ENCODE data around the gene ELOVL5.

ELOVL5 gene

GRCh38 chr6:53375847-53376246 lies 27.1 kb upstream of the ELOVL5 start:
- Histone ChIP-seq H3K79me1 (replicated peaks; ENCODE audit: low read length, poor library complexity, severe bottlenecking) (no peaks in the 10 kb centered on the region), H3K4me1 (ENCODE audit: control insufficient read depth, insufficient read depth, low read depth, low read length) (peaks cover 4% of the 10 kb centered on the region), H3K4me2 (ENCODE audit: low read length, poor library complexity, severe bottlenecking) (no peak overlapping the region), H2AK5ac (ENCODE audit: low read length, severe bottlenecking) (no peak overlapping the region), H3K27ac (ENCODE audit: low read length, poor library complexity, severe bottlenecking) (peak overlapping the region; percentile 71), H2BK15ac (ENCODE audit: low read depth, poor library complexity, severe bottlenecking) (no peak overlapping the region), H4K8ac (ENCODE audit: low read length) (no peak overlapping the region), H3K36me3 (ENCODE audit: control insufficient read depth in 1 of 2, insufficient read depth in 2 of 2, low read depth in 1 of 2, low read length in 2 of 2) (no peaks in the 10 kb centered on the region), H3K9me3 (ENCODE audit: control insufficient read depth, low read length) (no peaks in the 10 kb centered on the region), H2BK5ac (ENCODE audit: low read depth, low read length, poor library complexity, severe bottlenecking) (no peak overlapping the region), H3K27me3 (ENCODE audit: control insufficient read depth in 1 of 2, insufficient read depth in 1 of 2, low read length in 2 of 2) (no peaks in the 10 kb centered on the region), H2BK120ac (ENCODE audit: low read depth, low read length) (no peak overlapping the region), H3K9ac (ENCODE audit: low read length) (no peak overlapping the region), H3K4ac (ENCODE audit: low read depth in 1 of 2, low read length in 2 of 2) (no peak overlapping the region), H4K91ac (ENCODE audit: low read length) (no peak overlapping the region), H2BK12ac (ENCODE audit: low read length in 2 of 2) (no peak overlapping the region), H3K18ac (ENCODE audit: low read depth in 1 of 2, low read length in 2 of 2) (no peak overlapping the region), H3K14ac (ENCODE audit: low read length in 2 of 2) (no peak overlapping the region), H3K23ac (ENCODE audit: low read length in 2 of 2) (no peak overlapping the region), H2AFZ (ENCODE audit: low read depth, low read length) (no peak overlapping the region), H3K4me3 (ENCODE audit: insufficient read depth in 1 of 2, low read depth in 1 of 2, low read length in 2 of 2) (no peak overlapping the region)
- DNase-seq: peak; percentile 23

GRCh38 chr6:53373638-53374037 lies 24.9 kb upstream of the ELOVL5 start:
- Histone ChIP-seq H4K8ac (ENCODE audit: low read length) (no peak overlapping the region), H3K4ac (ENCODE audit: low read depth in 1 of 2, low read length in 2 of 2) (no peak overlapping the region), H3K4me3 (ENCODE audit: insufficient read depth in 1 of 2, low read depth in 1 of 2, low read length in 2 of 2) (no peak overlapping the region), H3K9me3 (ENCODE audit: control insufficient read depth, low read length) (no peaks in the 10 kb centered on the region), H3K18ac (ENCODE audit: low read depth in 1 of 2, low read length in 2 of 2) (no peak overlapping the region), H2BK120ac (ENCODE audit: low read depth, low read length) (no peak overlapping the region), H2BK12ac (ENCODE audit: low read length in 2 of 2) (no peak overlapping the region), H3K79me1 (replicated peaks; ENCODE audit: low read length, poor library complexity, severe bottlenecking) (no peaks in the 10 kb centered on the region), H3K4me2 (ENCODE audit: low read length, poor library complexity, severe bottlenecking) (no peak overlapping the region), H3K27ac (ENCODE audit: low read length, poor library complexity, severe bottlenecking) (no peak overlapping the region), H3K27me3 (ENCODE audit: control insufficient read depth in 1 of 2, insufficient read depth in 1 of 2, low read length in 2 of 2) (no peaks in the 10 kb centered on the region), H3K4me1 (ENCODE audit: control insufficient read depth, insufficient read depth, low read depth, low read length) (peaks cover 7% of the 10 kb centered on the region), H3K9ac (ENCODE audit: low read length) (no peak overlapping the region), H3K23ac (ENCODE audit: low read length in 2 of 2) (no peak overlapping the region), H2BK15ac (ENCODE audit: low read depth, poor library complexity, severe bottlenecking) (no peak overlapping the region), H3K36me3 (ENCODE audit: control insufficient read depth in 1 of 2, insufficient read depth in 2 of 2, low read depth in 1 of 2, low read length in 2 of 2) (no peaks in the 10 kb centered on the region), H4K91ac (ENCODE audit: low read length) (no peak overlapping the region), H2AFZ (ENCODE audit: low read depth, low read length) (no peak overlapping the region), H3K14ac (ENCODE audit: low read length in 2 of 2) (no peak overlapping the region), H2AK5ac (ENCODE audit: low read length, severe bottlenecking) (peak overlapping the region; percentile 9), H2BK5ac (ENCODE audit: low read depth, low read length, poor library complexity, severe bottlenecking) (no peak overlapping the region)
- no peak for DNase-seq
- WGBS: 80% methylated on average over 2 of the region's 4 CpGs

GRCh38 chr6:53369876-53370515 lies 21.2 kb upstream of the ELOVL5 start:
- peak overlapping the region; percentile 68 for H2BK5ac ChIP-seq (ENCODE audit: low read depth, low read length, poor library complexity, severe bottlenecking)
- H3K4me1 ChIP-seq (ENCODE audit: control insufficient read depth, insufficient read depth, low read depth, low read length): peaks cover 3% of the 10 kb centered on the region
- H2AFZ ChIP-seq (ENCODE audit: low read depth, low read length): no peak overlapping the region
- H3K14ac ChIP-seq (ENCODE audit: low read length in 2 of 2): no peak overlapping the region
- no peaks in the 10 kb centered on the region for H3K9me3 ChIP-seq (ENCODE audit: control insufficient read depth, low read length)
- H4K91ac ChIP-seq (ENCODE audit: low read length): no peak overlapping the region
- peak overlapping the region; percentile 31 for H2AK5ac ChIP-seq (ENCODE audit: low read length, severe bottlenecking)
- WGBS: 86% methylated on average over 5 of the region's 6 CpGs
- no peak overlapping the region for H3K4me3 ChIP-seq (ENCODE audit: insufficient read depth in 1 of 2, low read depth in 1 of 2, low read length in 2 of 2)
- H3K18ac ChIP-seq (ENCODE audit: low read depth in 1 of 2, low read length in 2 of 2): no peak overlapping the region
- no peak overlapping the region for H2BK120ac ChIP-seq (ENCODE audit: low read depth, low read length)
- no peaks in the 10 kb centered on the region for H3K79me1 ChIP-seq (replicated peaks; ENCODE audit: low read length, poor library complexity, severe bottlenecking)
- H3K27me3 ChIP-seq (ENCODE audit: control insufficient read depth in 1 of 2, insufficient read depth in 1 of 2, low read length in 2 of 2): no peaks in the 10 kb centered on the region
- H3K9ac ChIP-seq (ENCODE audit: low read length): no peak overlapping the region
- no peak overlapping the region for H3K4ac ChIP-seq (ENCODE audit: low read depth in 1 of 2, low read length in 2 of 2)
- H3K36me3 ChIP-seq (ENCODE audit: control insufficient read depth in 1 of 2, insufficient read depth in 2 of 2, low read depth in 1 of 2, low read length in 2 of 2): no peaks in the 10 kb centered on the region
- H4K8ac ChIP-seq (ENCODE audit: low read length): no peak overlapping the region
- no peak overlapping the region for H3K23ac ChIP-seq (ENCODE audit: low read length in 2 of 2)
- H3K4me2 ChIP-seq (ENCODE audit: low read length, poor library complexity, severe bottlenecking): peak overlapping the region; percentile 30
- peak overlapping the region; percentile 93 for H3K27ac ChIP-seq (ENCODE audit: low read length, poor library complexity, severe bottlenecking)
- H2BK15ac ChIP-seq (ENCODE audit: low read depth, poor library complexity, severe bottlenecking): no peak overlapping the region
- DNase-seq: no peak
- no peak overlapping the region for H2BK12ac ChIP-seq (ENCODE audit: low read length in 2 of 2)

GRCh38 chr6:53369051-53369450 lies 20.3 kb upstream of the ELOVL5 start:
- Histone ChIP-seq H2BK120ac (ENCODE audit: low read depth, low read length) (no peak overlapping the region), H3K9ac (ENCODE audit: low read length) (no peak overlapping the region), H3K4me2 (ENCODE audit: low read length, poor library complexity, severe bottlenecking) (no peak overlapping the region)

More at GRCh38 chr6:53369051-53369450, 20.3 kb upstream of the ELOVL5 start:
- Histone ChIP-seq H2BK15ac (ENCODE audit: low read depth, poor library complexity, severe bottlenecking) (no peak overlapping the region), H2BK5ac (ENCODE audit: low read depth, low read length, poor library complexity, severe bottlenecking) (peak overlapping the region; percentile 57), H3K27me3 (ENCODE audit: control insufficient read depth in 1 of 2, insufficient read depth in 1 of 2, low read length in 2 of 2) (no peaks in the 10 kb centered on the region), H4K8ac (ENCODE audit: low read length) (no peak overlapping the region), H4K91ac (ENCODE audit: low read length) (no peak overlapping the region), H3K23ac (ENCODE audit: low read length in 2 of 2) (no peak overlapping the region), H3K4ac (ENCODE audit: low read depth in 1 of 2, low read length in 2 of 2) (no peak overlapping the region), H3K14ac (ENCODE audit: low read length in 2 of 2) (no peak overlapping the region), H3K18ac (ENCODE audit: low read depth in 1 of 2, low read length in 2 of 2) (no peak overlapping the region), H3K36me3 (ENCODE audit: control insufficient read depth in 1 of 2, insufficient read depth in 2 of 2, low read depth in 1 of 2, low read length in 2 of 2) (no peaks in the 10 kb centered on the region), H2AFZ (ENCODE audit: low read depth, low read length) (no peak overlapping the region), H3K9me3 (ENCODE audit: control insufficient read depth, low read length) (no peaks in the 10 kb centered on the region), H3K27ac (ENCODE audit: low read length, poor library complexity, severe bottlenecking) (no peak overlapping the region), H3K4me3 (ENCODE audit: insufficient read depth in 1 of 2, low read depth in 1 of 2, low read length in 2 of 2) (no peak overlapping the region), H2BK12ac (ENCODE audit: low read length in 2 of 2) (no peak overlapping the region), H3K79me1 (replicated peaks; ENCODE audit: low read length, poor library complexity, severe bottlenecking) (no peaks in the 10 kb centered on the region), H3K4me1 (ENCODE audit: control insufficient read depth, insufficient read depth, low read depth, low read length) (peaks cover 3% of the 10 kb centered on the region), H2AK5ac (ENCODE audit: low read length, severe bottlenecking) (no peak overlapping the region)
- 71% methylated on average over 2 of the region's 2 CpGs for WGBS
- DNase-seq: no peak
